HEK293 (cell line): ENCODE data around the gene IPO8.

Source experiments
- CTCF ChIA-PET: fragments of 350-600 bp; formaldehyde crosslinking; extraction: SDS; loops from one replicate; lab custom pipeline; 2021; ENCODE audit warnings: antibody characterized with exemption; lab: Yijun Ruan, JAX
- POLR2A ChIA-PET: fragments of 300-600 bp; formaldehyde crosslinking; extraction: SDS; loops from one replicate; lab custom pipeline; 2020; ENCODE audit warnings: antibody characterized with exemption, inconsistent platforms; lab: Yijun Ruan, JAX
- H3K27ac ChIP-seq: fragments of 200-500 bp; sonication (Bioruptor generic); 2 replicates; pipeline ENCODE4 v1.5.1; 2014; ENCODE audit warnings: low read depth, low read length, control low read depth, inconsistent platforms; ENCODE audit errors: extremely low read depth
- H3K36me3 ChIP-seq, 2 experiments: fragments of 200-500 bp in 1 of 2; sonication (Bioruptor generic) in 1 of 2; 1 replicate in 1 of 2; 2 replicates in 1 of 2; pipeline ENCODE4 v1.5.1; 2014 to 2017; ENCODE audit warnings: inconsistent platforms in 2 of 2, low read length in 2 of 2; ENCODE audit not compliant: control insufficient read depth in 2 of 2, insufficient read depth in 1 of 2
- H3K4me1 ChIP-seq: fragments of 200-500 bp; sonication (Bioruptor generic); 2 replicates; pipeline ENCODE4 v1.5.1; 2014; ENCODE audit warnings: mild to moderate bottlenecking, low read length, inconsistent platforms; ENCODE audit not compliant: control insufficient read depth, insufficient read depth
- H3K4me3 ChIP-seq: 2 replicates; pipeline ENCODE4 v1.5.1; 2011; ENCODE audit warnings: low read depth, mild to moderate bottlenecking, control low read depth, low read length, moderate library complexity
- H3K9me3 ChIP-seq: fragments of 200-500 bp; sonication (Bioruptor generic); 2 replicates; pipeline ENCODE4 v1.5.1; 2014; ENCODE audit warnings: low read depth, low read length, inconsistent platforms; ENCODE audit not compliant: control insufficient read depth, insufficient read depth
- CTCF ChIP-seq: fragments of 450-650 bp; formaldehyde crosslinking; IDR thresholded peaks from 2 replicates; pipeline ENCODE4 v1.5.1; 2016; ENCODE audit warnings: missing biosample characterization, missing genetic modification characterization
- GFI1B ChIP-seq: fragments of 450-650 bp; formaldehyde crosslinking; IDR thresholded peaks from 2 replicates; pipeline ENCODE4 v1.5.1; 2016; ENCODE audit warnings: missing biosample characterization, missing genetic modification characterization
- GLI2 ChIP-seq: fragments of 450-650 bp; formaldehyde crosslinking; IDR thresholded peaks from 2 replicates; pipeline ENCODE4; 2017; ENCODE audit warnings: missing biosample characterization, missing genetic modification characterization, low read depth, borderline replicate concordance
- KLF16 ChIP-seq: fragments of 450-650 bp; formaldehyde crosslinking; IDR thresholded peaks from 2 replicates; pipeline ENCODE4 v1.5.1; 2017; ENCODE audit warnings: missing biosample characterization, missing genetic modification characterization
- PRDM1 ChIP-seq: fragments of 450-650 bp; formaldehyde crosslinking; IDR thresholded peaks from 2 replicates; pipeline ENCODE4; 2016; ENCODE audit warnings: missing biosample characterization, missing genetic modification characterization
- REPIN1 ChIP-seq: fragments of 450-650 bp; formaldehyde crosslinking; IDR thresholded peaks from 2 replicates; pipeline ENCODE4 v1.5.1; 2017; ENCODE audit warnings: missing biosample characterization, missing genetic modification characterization, low read depth
- SP7 ChIP-seq: fragments of 450-650 bp; formaldehyde crosslinking; IDR thresholded peaks from 2 replicates; pipeline ENCODE4 v1.5.1; 2016; ENCODE audit warnings: missing biosample characterization, missing genetic modification characterization
- YY2 ChIP-seq: fragments of 450-650 bp; formaldehyde crosslinking; IDR thresholded peaks from 2 replicates; pipeline ENCODE4 v1.5.1; 2016; ENCODE audit warnings: missing biosample characterization, missing genetic modification characterization
- ZBTB1 ChIP-seq: fragments of 450-650 bp; formaldehyde crosslinking; IDR thresholded peaks from 2 replicates; pipeline ENCODE4 v1.5.1; 2016; ENCODE audit warnings: missing biosample characterization, missing genetic modification characterization
- ZBTB10 ChIP-seq: fragments of 450-650 bp; formaldehyde crosslinking; IDR thresholded peaks from 2 replicates; pipeline ENCODE4 v1.5.1; 2016; ENCODE audit warnings: missing biosample characterization, missing genetic modification characterization
- ZBTB7A ChIP-seq: fragments of 450-650 bp; formaldehyde crosslinking; IDR thresholded peaks from 2 replicates; pipeline ENCODE4 v1.5.1; 2016; ENCODE audit warnings: low read depth, missing biosample characterization, missing genetic modification characterization
- ZEB2 ChIP-seq: fragments of 450-650 bp; formaldehyde crosslinking; IDR thresholded peaks from 2 replicates; pipeline ENCODE4 v1.5.1; 2016; ENCODE audit warnings: missing biosample characterization, missing genetic modification characterization
- ZIC2 ChIP-seq: fragments of 450-650 bp; formaldehyde crosslinking; IDR thresholded peaks from 2 replicates; pipeline ENCODE4 v1.5.1; 2016; ENCODE audit warnings: missing biosample characterization, missing genetic modification characterization
- ZNF157 ChIP-seq: fragments of 450-650 bp; formaldehyde crosslinking; IDR thresholded peaks from 2 replicates; pipeline ENCODE4 v1.5.1; 2016; ENCODE audit warnings: missing biosample characterization, missing genetic modification characterization
- ZNF266 ChIP-seq: fragments of 450-650 bp; formaldehyde crosslinking; IDR thresholded peaks from 2 replicates; pipeline ENCODE4 v1.5.1; 2016; ENCODE audit warnings: missing biosample characterization, missing genetic modification characterization, low read depth
- ZNF426 ChIP-seq: fragments of 450-650 bp; formaldehyde crosslinking; IDR thresholded peaks from 2 replicates; pipeline ENCODE4 v1.5.1; 2017; ENCODE audit warnings: missing biosample characterization, missing genetic modification characterization, mild to moderate bottlenecking, inconsistent platforms, moderate library complexity
- ZNF555 ChIP-seq: fragments of 450-650 bp; formaldehyde crosslinking; conservative IDR thresholded peaks from 2 replicates; pipeline ENCODE4 v1.5.1; 2017; ENCODE audit warnings: missing biosample characterization, mild to moderate bottlenecking, missing genetic modification characterization, inconsistent platforms
- ZNF600 ChIP-seq: fragments of 450-650 bp; formaldehyde crosslinking; IDR thresholded peaks from 2 replicates; pipeline ENCODE4 v1.5.1; 2016; ENCODE audit warnings: missing biosample characterization, missing genetic modification characterization
- ZNF645 ChIP-seq: fragments of 450-650 bp; formaldehyde crosslinking; IDR thresholded peaks from 2 replicates; pipeline ENCODE4; 2016; ENCODE audit warnings: missing biosample characterization, missing genetic modification characterization
- ZNF670 ChIP-seq: fragments of 450-650 bp; formaldehyde crosslinking; IDR thresholded peaks from 2 replicates; pipeline ENCODE4 v1.5.1; 2016; ENCODE audit warnings: missing biosample characterization, missing genetic modification characterization, low read depth
- ZSCAN18 ChIP-seq: fragments of 450-650 bp; formaldehyde crosslinking; IDR thresholded peaks from 2 replicates; pipeline ENCODE4 v1.5.1; 2016; ENCODE audit warnings: missing biosample characterization, missing genetic modification characterization

Gene IPO8

GRCh38 chr12:30691122-30691879 is 4.4 kb downstream of the IPO8 start (continued):
- TF ChIP-seq ZNF670 (no peak), ZSCAN18 (tag by site-specific recombination) (no peak), REPIN1 (tag by site-specific recombination) (no peak), ZEB2 (peak; percentile 60; the same call in 1 of the 2 replicates), SP7 (0 out of 2 replicates have a peak, but pooled peaks have one; percentile 31), KLF16 (tag by site-specific recombination) (no peak), GFI1B (tag by site-specific recombination) (no peak), GLI2 (tag by site-specific recombination) (no peak), CTCF (no peak), ZNF600 (tag by site-specific recombination) (peak; percentile 80)

GRCh38 chr12:30687265-30687986 is 8.2 kb downstream of the IPO8 start:
- CTCF ChIA-PET: no interaction called here
- peaks cover 14% of the 10 kb centered on the region for H3K4me1 ChIP-seq
- H3K27ac ChIP-seq: no peak overlapping the region
- H3K9me3 ChIP-seq: no peaks in the 10 kb centered on the region
- H3K4me3 ChIP-seq: no peak overlapping the region
- H3K36me3 ChIP-seq: peaks cover 5 to 13% of the 10 kb centered on the region in 2 experiments
- POLR2A ChIA-PET: no interaction called here
- peak; percentile 50; the same call in 1 of the 2 replicates for TF ChIP-seq PRDM1 (tag by site-specific recombination)
- no peak for TF ChIP-seq ZBTB10 (tag by site-specific recombination)

- TF ChIP-seq ZNF426 (tag by site-specific recombination) (no peak), ZIC2 (tag by site-specific recombination) (no peak), ZNF645 (tag by site-specific recombination) (no peak), ZNF157 (tag by site-specific recombination) (no peak), YY2 (tag by site-specific recombination) (no peak), ZNF555 (no peak), ZBTB7A (tag by site-specific recombination) (no peak), ZBTB1 (tag by site-specific recombination) (no peak), ZNF266 (tag by site-specific recombination) (no peak)
- H3K36me3 ChIP-seq: peaks cover 26 to 60% of the 10 kb centered on the region in 2 experiments
- POLR2A ChIA-PET: interaction anchor here (0.6 kb wide), 1 partner anchor 17 kb away, joined by 3 read pairs; the partner anchor contains the start of gene IPO8
- no peaks in the 10 kb centered on the region for H3K4me1 ChIP-seq
- H3K9me3 ChIP-seq: no peaks in the 10 kb centered on the region
- H3K4me3 ChIP-seq: no peak overlapping the region
- H3K27ac ChIP-seq: no peak overlapping the region
- CTCF ChIA-PET: interaction anchor here (0.6 kb wide), 2 partner anchors 15 to 41 kb away, joined by 4 read pairs; no protein-coding TSS in a partner anchor
These were observed 16.4 kb downstream of the IPO8 start for GRCh38 chr12:30679241-30679640.
